ENCODE data around the gene CFTR. TPM values are rescaled to one million over a fixed set of nuclear protein-coding genes. Genes with fewer than 3 reads are reported as not detected.

CFTR gene
- total and polyA plus RNA-seq, 9 of the 15 experiments (the other 6 are each of a cell fraction or from before 2014, with no cell fraction given), result 0.20 TPM; not detected in 8

DNA sequence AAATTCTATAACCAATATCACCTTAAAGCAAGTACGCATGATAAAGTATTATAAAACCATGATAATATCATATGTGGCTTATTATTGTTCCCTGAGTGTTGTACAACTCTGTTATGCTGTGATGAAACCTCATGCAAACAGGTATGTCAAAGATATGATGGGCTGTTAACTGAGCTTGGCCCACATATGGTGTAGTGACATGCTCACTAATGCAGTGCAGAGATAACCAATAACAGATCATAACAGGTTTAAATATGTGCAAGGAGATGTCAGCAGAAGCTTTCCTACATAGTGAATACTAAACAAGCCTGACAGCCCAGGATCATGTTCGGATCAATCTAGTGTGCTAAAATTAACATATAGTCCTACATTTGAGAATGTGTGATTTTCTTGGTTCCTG is 9.6 kb downstream of the CFTR start:
- ChIA-PET POLR2A (no interaction called here), CTCF (ENCODE audit: low intra/inter-chr PET ratio) (no interaction called here)
- Histone ChIP-seq H3K4me3 (no peak overlapping the region), H3K4me2 (ENCODE audit: insufficient read depth, low read length) (no peak overlapping the region), H3K9me3 (replicated peaks; ENCODE audit: control insufficient read depth, insufficient read depth, low read depth, low read length) (no peaks in the 10 kb centered on the region), H3K9me1 (ENCODE audit: control insufficient read depth, insufficient read depth, low read length) (no peaks in the 10 kb centered on the region), H3K9ac (ENCODE audit: insufficient read depth in 1 of 2, low read depth in 2 of 2, low read length in 2 of 2) (no peak overlapping the region), H3K4me1 (replicated peaks in 1 of 2; ENCODE audit: control insufficient read depth in 2 of 2, insufficient read depth in 2 of 2, low read length in 2 of 2) (no peaks in the 10 kb centered on the region), H3K27ac (ENCODE audit: extremely low read depth, low read depth, low read length) (no peak overlapping the region), H3K27me3 (ENCODE audit: control insufficient read depth in 2 of 2, insufficient read depth in 2 of 2, low read length in 2 of 2) (no peaks in the 10 kb centered on the region), H2AFZ (ENCODE audit: low read depth, low read length) (no peak overlapping the region), H3K79me2 (ENCODE audit: control insufficient read depth, insufficient read depth, low read length) (no peaks in the 10 kb centered on the region), H4K20me1 (replicated peaks; ENCODE audit: control insufficient read depth, insufficient read depth, low read length) (no peaks in the 10 kb centered on the region), H3K36me3 (ENCODE audit: control insufficient read depth, insufficient read depth, low read length) (no peaks in the 10 kb centered on the region)
- no peak for ATAC-seq
- in situ Hi-C loops (cut with MboI) (no loop called here), intact Hi-C loops (cut with micrococcal nuclease) (no loop called here)
- FAIRE-seq, result no peak
- no TSS peak for BruUV-seq (replicated peaks)
- 2% methylated on average over 2 of the region's 2 CpGs for WGBS (ENCODE audit: insufficient coverage, low coverage, missing lambda C conversion rate)
- DNase-seq (ENCODE audit: extremely low read depth in 1 of 4, low spot score in 3 of 4), result no peak
- no peak for TF ChIP-seq SMAD3 (CRISPR knock-in tag; conservative IDR thresholded peaks at IDR 0.05)
- no peak for TF ChIP-seq CAMTA2 (CRISPR knock-in tag; conservative IDR thresholded peaks at IDR 0.05)
- TF ChIP-seq COPS2 (conservative IDR thresholded peaks at IDR 0.05), result no peak
- no peak for TF ChIP-seq MEF2D (tag; conservative IDR thresholded peaks at IDR 0.05; ENCODE audit: low read depth)
- TF ChIP-seq NONO (IDR thresholded peaks at IDR 0.05; ENCODE audit: low read depth in 2 of 2, low read length in 1 of 2), result no peak
- TF ChIP-seq HDAC2 (IDR thresholded peaks at IDR 0.05), result no peak
- TF ChIP-seq, protein P1, sequence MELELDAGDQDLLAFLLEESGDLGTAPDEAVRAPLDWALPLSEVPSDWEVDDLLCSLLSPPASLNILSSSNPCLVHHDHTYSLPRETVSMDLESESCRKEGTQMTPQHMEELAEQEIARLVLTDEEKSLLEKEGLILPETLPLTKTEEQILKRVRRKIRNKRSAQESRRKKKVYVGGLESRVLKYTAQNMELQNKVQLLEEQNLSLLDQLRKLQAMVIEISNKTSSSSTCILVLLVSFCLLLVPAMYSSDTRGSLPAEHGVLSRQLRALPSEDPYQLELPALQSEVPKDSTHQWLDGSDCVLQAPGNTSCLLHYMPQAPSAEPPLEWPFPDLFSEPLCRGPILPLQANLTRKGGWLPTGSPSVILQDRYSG (tag; conservative IDR thresholded peaks at IDR 0.05; ENCODE audit: low read depth), result no peak
- no peak for TF ChIP-seq ZNF232 (CRISPR knock-in tag; IDR thresholded peaks at IDR 0.05)
